ENCODE measurements around the gene ARIH2.
A peak's percentile ranks its signal among the peaks of the same experiment; 100 is the strongest.

Gene ARIH2

GRCh38 chr3:48929358-48930035 lies 10.9 kb downstream of the ARIH2 start:
- DNase-seq = no peak

GRCh38 chr3:48930590-48930989 lies 11.9 kb downstream of the ARIH2 start:
- no peak for DNase-seq

GRCh38 chr3:48931944-48932580 lies 13.4 kb downstream of the ARIH2 start:
- no peak for DNase-seq

- no peak for DNase-seq
Measured at GRCh38 chr3:48934333-48934991, 15.8 kb downstream of the ARIH2 start.

GRCh38 chr3:48935530-48935929 lies 16.9 kb downstream of the ARIH2 start:
- DNase-seq = no peak

- no peak for DNase-seq
Measured at GRCh38 chr3:48938156-48938555, 19.5 kb downstream of the ARIH2 start.

GRCh38 chr3:48938689-48939088 lies 20.0 kb downstream of the ARIH2 start:
- no peak for DNase-seq

- DNase-seq = no peak
Measured at GRCh38 chr3:48945432-48945831, 26.8 kb downstream of the ARIH2 start.

- no peak for DNase-seq
Measured at GRCh38 chr3:48945891-48946549, 27.4 kb downstream of the ARIH2 start.

GRCh38 chr3:48949376-48949717 lies 30.7 kb downstream of the ARIH2 start:
- DNase-seq = no peak

- peak; percentile 53 for DNase-seq
Measured at GRCh38 chr3:48950051-48950450, 31.4 kb downstream of the ARIH2 start.

GRCh38 chr3:48951764-48952163 lies 33.1 kb downstream of the ARIH2 start:
- no peak for DNase-seq

- DNase-seq = peak; percentile 6
Measured at GRCh38 chr3:48952510-48953118, 34.0 kb downstream of the ARIH2 start.

GRCh38 chr3:48957006-48957705 lies 38.5 kb downstream of the ARIH2 start:
- DNase-seq = no peak

- no peak for DNase-seq
Measured at GRCh38 chr3:48960841-48961413, 42.3 kb downstream of the ARIH2 start.

- DNase-seq = no peak
Measured at GRCh38 chr3:48962340-48962739, 43.7 kb downstream of the ARIH2 start.

- DNase-seq = no peak
Measured at GRCh38 chr3:48962939-48963338, 44.3 kb downstream of the ARIH2 start.

- no peak for DNase-seq
Measured at GRCh38 chr3:48963591-48963990, 44.9 kb downstream of the ARIH2 start.

GRCh38 chr3:48966367-48966766 lies 47.7 kb downstream of the ARIH2 start:
- no peak for DNase-seq

- DNase-seq = no peak
Measured at GRCh38 chr3:48966876-48967361, 48.3 kb downstream of the ARIH2 start.

- DNase-seq = no peak
Measured at GRCh38 chr3:48970586-48970985, 51.9 kb downstream of the ARIH2 start.

All from midbrain (tissue), 1 donor.